Natural killer cell treated with Interleukin-12 subunit alpha and Interleukin-12 subunit beta and Interleukin-15 and Interleukin-18, amount 100 ng/mL, for 72 hours (primary cell): ENCODE data around the gene MFSD12. TPM values are rescaled to one million over a fixed set of nuclear protein-coding genes. Genes with fewer than 3 reads are reported as not detected.

ENCODE experiments used
- ATAC-seq, 2 donors: fragments of 150-1000 bp; cut with Tn5 transposase in 1 of 2; sonication (Bioruptor Pico), chemical (Tn5 transposase) in 1 of 2; 2 replicates each; pipeline ENCODE4 v1.10.0; 2021
- DNase-seq: peaks from one replicate; pipeline ENCODE4 v3.0.0; 2022; ENCODE audit warnings: low spot score
- H3K27ac Mint-ChIP-seq, 2 donors: 1 replicate in 1 of 2; 2 replicates in 1 of 2; pipeline ENCODE4 v1.8.0; 2022; ENCODE audit warnings: mixed read lengths in 2 of 2, mild to moderate bottlenecking in 1 of 2, moderate library complexity in 1 of 2
- H3K27me3 Mint-ChIP-seq, 2 donors: 1 replicate in 1 of 2; 2 replicates in 1 of 2; pipeline ENCODE4 v1.8.0; 2022; ENCODE audit warnings: mixed read lengths in 2 of 2
- H3K36me3 Mint-ChIP-seq: one replicate; pipeline ENCODE4 v1.8.0; 2022; ENCODE audit warnings: mixed read lengths
- H3K4me1 Mint-ChIP-seq, 2 donors: 1 replicate in 1 of 2; 2 replicates in 1 of 2; pipeline ENCODE4 v1.8.0; 2022; ENCODE audit warnings: low read depth in 2 of 2, mixed read lengths in 2 of 2, mild to moderate bottlenecking in 1 of 2
- H3K4me3 Mint-ChIP-seq: one replicate; pipeline ENCODE4 v1.8.0; 2022; ENCODE audit warnings: mixed read lengths
- H3K9me3 Mint-ChIP-seq: 2 replicates; pipeline ENCODE4 v1.8.0; 2022; ENCODE audit warnings: mixed read lengths
- total RNA-seq, 2 donors: library from RNA; stranded (reverse); gene quantifications; one replicate each; pipeline ENCODE4 v1.2.3, GENCODE V29; 2022

Gene MFSD12
- total RNA-seq, 2 donors from 2014 or later: 72.2 to 73.1 TPM

DNA sequence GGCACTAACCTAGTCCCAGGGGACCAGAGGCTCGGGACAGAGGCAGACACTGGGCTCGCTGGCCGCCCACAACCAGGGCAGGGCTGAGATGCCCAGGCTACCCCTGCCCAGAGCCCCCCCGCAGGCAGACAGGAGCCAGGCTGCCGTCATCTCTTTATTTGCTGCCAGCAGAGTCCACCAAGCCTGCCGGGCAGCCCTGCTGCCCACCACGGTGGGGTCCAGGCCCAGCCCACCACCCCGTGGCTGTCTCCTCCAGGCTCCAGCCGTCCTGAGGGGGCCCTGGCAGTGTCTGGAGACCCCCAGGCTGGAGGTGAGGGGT is 13.4 kb downstream of the MFSD12 start:
- H3K27ac Mint-ChIP-seq: no peak overlapping the region
- no peaks in the 10 kb centered on the region for H3K9me3 Mint-ChIP-seq
- ATAC-seq (no peak), DNase-seq (no peak)
- no peak overlapping the region for H3K4me3 Mint-ChIP-seq
- peaks cover 0 to 12% of the 10 kb centered on the region in 2 donors for H3K4me1 Mint-ChIP-seq
- H3K36me3 Mint-ChIP-seq: no peaks in the 10 kb centered on the region
- no peaks in the 10 kb centered on the region for H3K27me3 Mint-ChIP-seq

DNA sequence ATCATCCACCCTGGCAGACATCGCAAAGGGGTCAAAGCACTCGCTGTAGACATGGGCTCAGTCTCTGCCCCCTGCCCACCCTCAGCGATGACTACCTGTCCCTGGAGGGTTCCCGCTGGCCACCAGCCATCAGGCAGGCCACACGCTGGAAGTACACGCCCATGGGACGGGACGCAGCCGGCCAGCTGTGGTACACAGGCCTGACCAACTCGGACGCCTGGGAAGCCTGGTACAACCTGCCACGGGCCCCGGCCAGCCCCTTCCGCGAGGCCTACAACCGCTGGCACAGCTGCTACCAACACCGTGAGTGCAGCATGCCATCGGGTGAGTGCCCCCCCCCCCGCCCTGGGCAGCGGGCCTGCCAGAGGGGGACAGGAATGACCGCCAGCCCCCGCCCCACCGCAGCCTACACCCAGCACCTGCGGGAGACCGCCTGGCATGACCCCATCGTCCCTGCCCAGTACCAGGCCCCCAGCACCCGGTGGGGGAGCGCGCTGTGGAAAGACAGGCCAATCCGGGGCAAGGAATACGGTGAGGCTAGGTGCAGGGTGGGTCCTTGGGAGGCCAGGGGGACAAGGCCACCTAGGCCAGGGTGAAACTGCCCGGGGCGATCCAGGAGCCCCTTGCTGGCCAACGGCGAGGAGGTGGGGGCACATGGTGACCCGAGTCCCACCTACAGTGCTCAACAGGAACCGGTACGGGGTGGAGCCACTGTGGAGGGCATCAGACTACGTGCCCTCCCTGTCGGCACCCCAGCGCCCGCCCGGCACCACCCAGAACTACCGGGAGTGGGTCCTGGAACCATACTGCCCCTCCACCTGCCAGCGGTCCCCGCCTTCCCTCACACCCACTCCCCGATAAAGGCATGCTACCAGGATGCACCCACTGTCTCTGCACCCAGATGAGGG is 14.0 kb downstream of the MFSD12 start:
- H3K36me3 Mint-ChIP-seq: no peaks in the 10 kb centered on the region
- peaks cover 0 to 14% of the 10 kb centered on the region in 2 donors for H3K4me1 Mint-ChIP-seq
- no peak for ATAC-seq
- H3K27me3 Mint-ChIP-seq: no peaks in the 10 kb centered on the region
- no peak overlapping the region for H3K27ac Mint-ChIP-seq
- no peak for DNase-seq
- no peaks in the 10 kb centered on the region for H3K9me3 Mint-ChIP-seq
- no peak overlapping the region for H3K4me3 Mint-ChIP-seq

DNA sequence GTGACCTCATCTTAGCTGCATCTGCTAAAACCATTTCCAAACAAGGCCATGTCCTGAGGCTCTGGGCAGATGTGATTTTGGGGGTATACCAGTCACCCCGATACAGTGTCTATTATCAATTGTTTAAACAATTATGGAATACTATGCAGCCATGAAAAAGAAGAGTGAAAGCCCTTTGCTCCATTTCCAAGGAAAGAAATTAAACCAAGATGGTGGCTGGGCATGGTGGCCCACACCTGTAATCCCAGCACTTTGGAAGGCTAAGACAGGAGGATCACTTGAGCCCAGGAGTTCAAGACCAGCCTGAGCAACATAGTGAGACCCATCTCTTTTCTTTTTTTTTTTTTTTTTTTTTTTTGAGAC is 17.6 kb downstream of the MFSD12 start:
- Mint-ChIP-seq H3K4me3 (no peak overlapping the region), H3K36me3 (no peaks in the 10 kb centered on the region), H3K27ac (no peak overlapping the region), H3K4me1 (peaks cover 0 to 4% of the 10 kb centered on the region in 2 donors), H3K27me3 (no peaks in the 10 kb centered on the region), H3K9me3 (no peaks in the 10 kb centered on the region)
- no peak for ATAC-seq
- DNase-seq: no peak

DNA sequence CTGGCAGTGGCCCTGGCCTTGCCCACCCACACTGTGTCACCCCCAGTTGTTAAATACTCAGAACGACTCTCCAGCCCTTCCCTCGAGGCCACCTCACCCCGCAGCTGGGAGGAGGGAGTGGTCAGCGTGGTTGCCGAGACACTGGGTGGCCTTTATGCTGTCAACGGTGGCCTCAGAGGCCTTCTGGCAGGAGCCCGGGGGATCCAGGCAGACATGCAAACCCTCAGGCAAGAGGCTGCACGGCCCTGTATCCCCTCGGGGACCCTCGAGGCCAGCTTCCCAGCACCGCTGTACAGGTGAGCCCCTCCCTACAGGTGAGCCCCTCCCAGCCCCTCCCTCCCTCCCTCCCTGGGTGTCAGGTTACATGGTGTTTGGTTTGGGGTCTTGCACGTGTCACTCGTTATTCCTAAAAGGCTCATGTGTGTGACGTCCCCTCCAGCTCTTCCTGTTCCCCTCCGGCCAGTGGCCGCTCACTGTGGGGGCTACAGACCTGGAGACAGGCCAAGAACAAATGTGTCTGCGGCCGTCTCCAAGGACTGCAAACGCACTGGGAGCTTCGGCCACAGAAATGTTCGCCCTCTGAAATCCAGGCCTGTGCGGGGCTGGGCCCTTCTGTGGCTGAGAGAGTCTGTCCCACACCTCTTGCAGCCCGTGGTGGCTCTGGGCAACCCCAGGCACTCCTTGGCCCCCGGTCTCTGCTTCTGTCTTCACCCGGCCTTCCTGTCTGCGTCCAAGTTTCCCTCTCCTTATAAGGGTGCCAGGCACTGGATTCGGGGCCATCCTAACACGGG is 18.2 kb downstream of the MFSD12 start, which contains the start of gene TEKTIP1:
TEKTIP1 (plus strand) TSS at position 210 of the 791 bp plus-strand sequence; CDS start at position 214, 4 bp downstream.
- Mint-ChIP-seq H3K9me3 (no peaks in the 10 kb centered on the region), H3K4me1 (peaks cover 0 to 4% of the 10 kb centered on the region in 2 donors), H3K36me3 (no peaks in the 10 kb centered on the region), H3K27ac (no peak within 1 kb of the TSS), H3K27me3 (no peaks in the 10 kb centered on the region), H3K4me3 (no peak within 1 kb of the TSS)
- DNase-seq (no peak), ATAC-seq (no peak)

- peaks cover 0 to 4% of the 10 kb centered on the region in 2 donors for H3K4me1 Mint-ChIP-seq
- ATAC-seq (no peak), DNase-seq (no peak)
- no peaks in the 10 kb centered on the region for H3K27me3 Mint-ChIP-seq
- H3K4me3 Mint-ChIP-seq: no peak overlapping the region
- H3K27ac Mint-ChIP-seq: no peak overlapping the region
- no peaks in the 10 kb centered on the region for H3K36me3 Mint-ChIP-seq
- no peaks in the 10 kb centered on the region for H3K9me3 Mint-ChIP-seq
Measured at GRCh38 chr19:3538258-3538929, 19.0 kb downstream of the MFSD12 start.

DNA sequence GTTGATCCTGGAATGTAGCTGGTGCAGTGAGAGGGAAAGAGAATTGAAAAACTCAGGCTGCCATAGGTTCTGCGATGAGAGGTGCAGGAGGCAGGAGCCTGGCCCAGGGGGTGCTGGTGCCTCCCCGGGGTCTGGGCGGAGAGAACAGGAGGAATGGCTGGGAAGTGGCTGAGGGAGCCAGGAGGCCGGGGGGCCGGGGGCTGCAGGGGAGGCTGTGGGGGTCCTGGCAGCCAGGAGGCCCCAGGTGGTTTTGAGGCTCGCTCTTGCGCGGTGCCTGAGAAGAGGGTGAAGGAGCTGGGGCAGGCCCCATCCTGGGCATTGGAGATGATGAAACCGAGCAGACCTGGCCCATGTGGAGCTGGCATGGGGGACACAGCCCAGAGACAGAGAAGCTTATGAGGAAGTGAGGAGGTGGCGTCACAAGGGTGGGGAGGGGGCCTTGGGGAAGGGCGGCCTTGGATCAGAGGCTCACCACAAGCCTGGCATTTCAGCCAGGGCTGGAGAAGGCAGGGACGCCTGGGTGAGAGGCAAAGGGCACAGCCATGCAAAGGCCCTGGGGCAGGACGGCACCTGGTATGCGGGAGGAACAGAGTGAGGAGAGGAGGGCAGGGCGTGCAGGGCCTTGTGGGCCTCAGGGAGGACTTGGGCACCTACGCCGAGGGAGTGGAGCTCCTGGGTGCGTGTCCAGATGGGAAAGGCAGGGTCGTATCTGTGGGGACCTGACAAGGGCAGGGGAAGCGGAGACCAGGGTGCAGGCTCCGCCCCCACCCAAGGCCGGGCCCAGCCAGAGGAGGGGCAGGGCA is 19.7 kb downstream of the MFSD12 start:
- ATAC-seq: no peak
- no peak overlapping the region for H3K27ac Mint-ChIP-seq
- no peaks in the 10 kb centered on the region for H3K36me3 Mint-ChIP-seq
- no peak for DNase-seq
- H3K4me3 Mint-ChIP-seq: no peak overlapping the region
- no peaks in the 10 kb centered on the region for H3K27me3 Mint-ChIP-seq
- H3K4me1 Mint-ChIP-seq: peaks cover 0 to 4% of the 10 kb centered on the region in 2 donors
- no peaks in the 10 kb centered on the region for H3K9me3 Mint-ChIP-seq

- no peaks in the 10 kb centered on the region for H3K27me3 Mint-ChIP-seq
- H3K27ac Mint-ChIP-seq: no peak overlapping the region
- no peak for DNase-seq
- peaks cover 0 to 4% of the 10 kb centered on the region in 2 donors for H3K4me1 Mint-ChIP-seq
- no peaks in the 10 kb centered on the region for H3K9me3 Mint-ChIP-seq
- H3K36me3 Mint-ChIP-seq: no peaks in the 10 kb centered on the region
- no peak for ATAC-seq
- no peak overlapping the region for H3K4me3 Mint-ChIP-seq
Measured at GRCh38 chr19:3537101-3537437, 20.3 kb downstream of the MFSD12 start.

- no peak for DNase-seq
- no peaks in the 10 kb centered on the region for H3K9me3 Mint-ChIP-seq
- no peak for ATAC-seq
Measured at GRCh38 chr19:3536429-3537100, 20.8 kb downstream of the MFSD12 start.

DNA sequence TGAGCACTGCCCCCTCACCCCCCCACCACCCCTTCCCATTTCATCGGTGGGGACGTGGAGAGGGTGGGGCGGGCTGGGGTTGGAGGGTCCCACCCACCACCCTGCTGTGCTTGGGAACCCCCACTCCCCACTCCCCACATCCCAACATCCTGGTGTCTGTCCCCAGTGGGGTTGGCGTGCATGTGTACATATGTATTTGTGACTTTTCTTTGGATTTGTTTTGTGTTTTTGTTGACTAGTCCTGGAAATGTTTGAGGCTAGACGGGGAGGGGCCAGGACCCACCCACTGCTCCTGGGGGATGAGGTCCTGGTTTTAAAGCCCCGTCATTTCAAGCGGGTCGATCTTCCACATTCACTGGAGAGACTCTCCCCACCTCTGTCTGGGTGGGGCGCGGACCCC is 21.4 kb downstream of the MFSD12 start:
- no peaks in the 10 kb centered on the region for H3K36me3 Mint-ChIP-seq

More at GRCh38 chr19:3536429-3537100, 20.8 kb downstream of the MFSD12 start:
- Mint-ChIP-seq H3K36me3 (no peaks in the 10 kb centered on the region), H3K4me1 (peaks cover 0 to 4% of the 10 kb centered on the region in 2 donors), H3K27ac (no peak overlapping the region), H3K4me3 (no peak overlapping the region), H3K27me3 (no peaks in the 10 kb centered on the region)

GRCh38 chr19:3535563-3535965 is 21.8 kb downstream of the MFSD12 start:
- Mint-ChIP-seq H3K4me3 (no peak overlapping the region), H3K9me3 (no peaks in the 10 kb centered on the region), H3K4me1 (peaks cover 0 to 4% of the 10 kb centered on the region in 2 donors), H3K36me3 (no peaks in the 10 kb centered on the region), H3K27ac (no peak overlapping the region), H3K27me3 (no peaks in the 10 kb centered on the region)
- ATAC-seq (no peak), DNase-seq (no peak)

More for the DNA sequence above, 21.4 kb downstream of the MFSD12 start:
- Mint-ChIP-seq H3K4me1 (peaks cover 0 to 4% of the 10 kb centered on the region in 2 donors), H3K27ac (no peak overlapping the region), H3K9me3 (no peaks in the 10 kb centered on the region), H3K27me3 (no peaks in the 10 kb centered on the region), H3K4me3 (no peak overlapping the region)
- ATAC-seq: no peak
- DNase-seq: no peak

GRCh38 chr19:3535235-3535535 is 22.2 kb downstream of the MFSD12 start:
- Mint-ChIP-seq H3K36me3 (no peaks in the 10 kb centered on the region), H3K4me1 (peaks cover 0 to 4% of the 10 kb centered on the region in 2 donors), H3K27me3 (no peaks in the 10 kb centered on the region), H3K4me3 (no peak overlapping the region), H3K27ac (no peak overlapping the region), H3K9me3 (no peaks in the 10 kb centered on the region)
- DNase-seq (no peak), ATAC-seq (no peak)

DNA sequence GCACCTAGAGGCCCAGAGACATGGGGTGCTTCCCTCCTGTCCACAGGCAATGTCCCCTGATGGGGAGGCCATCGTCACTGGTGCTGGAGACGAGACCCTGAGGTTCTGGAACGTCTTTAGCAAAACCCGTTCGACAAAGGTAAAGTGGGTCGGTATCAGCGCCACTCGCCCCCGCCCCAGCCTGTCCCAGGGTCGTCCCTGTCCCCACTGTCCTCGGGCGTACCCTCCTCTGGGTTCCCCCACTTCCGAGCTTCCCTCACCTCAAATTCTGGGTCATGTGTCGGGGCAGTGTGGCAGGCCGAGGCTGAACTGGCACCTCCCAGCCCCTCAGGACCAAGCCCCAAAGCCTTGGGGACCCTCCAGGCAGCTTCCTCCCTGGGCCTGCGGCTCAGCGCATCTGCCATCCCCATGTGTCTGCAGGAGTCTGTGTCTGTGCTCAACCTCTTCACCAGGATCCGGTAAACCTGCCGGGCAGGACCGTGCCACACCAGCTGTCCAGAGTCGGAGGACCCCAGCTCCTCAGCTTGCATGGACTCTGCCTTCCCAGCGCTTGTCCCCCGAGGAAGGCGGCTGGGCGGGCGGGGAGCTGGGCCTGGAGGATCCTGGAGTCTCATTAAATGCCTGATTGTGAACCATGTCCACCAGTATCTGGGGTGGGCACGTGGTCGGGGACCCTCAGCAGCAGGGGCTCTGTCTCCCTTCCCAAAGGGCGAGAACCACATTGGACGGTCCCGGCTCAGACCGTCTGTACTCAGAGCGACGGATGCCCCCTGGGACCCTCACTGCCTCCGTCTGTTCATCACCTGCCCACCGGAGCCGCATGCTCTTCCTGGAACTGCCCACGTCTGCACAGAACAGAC is 22.8 kb downstream of the MFSD12 start:
- Mint-ChIP-seq H3K36me3 (no peaks in the 10 kb centered on the region), H3K9me3 (no peaks in the 10 kb centered on the region), H3K4me1 (peaks cover 0 to 4% of the 10 kb centered on the region in 2 donors), H3K27ac (no peak overlapping the region), H3K27me3 (no peaks in the 10 kb centered on the region), H3K4me3 (no peak overlapping the region)
- ATAC-seq (no peak), DNase-seq (no peak)
